ENCODE results near the gene ZMYND8. TPM values are rescaled to one million over a fixed set of nuclear protein-coding genes. Genes with fewer than 3 reads are reported as not detected.

The ZMYND8 gene
- total RNA-seq, 1 experiment from 2014 or later: 50.7 TPM

DNA sequence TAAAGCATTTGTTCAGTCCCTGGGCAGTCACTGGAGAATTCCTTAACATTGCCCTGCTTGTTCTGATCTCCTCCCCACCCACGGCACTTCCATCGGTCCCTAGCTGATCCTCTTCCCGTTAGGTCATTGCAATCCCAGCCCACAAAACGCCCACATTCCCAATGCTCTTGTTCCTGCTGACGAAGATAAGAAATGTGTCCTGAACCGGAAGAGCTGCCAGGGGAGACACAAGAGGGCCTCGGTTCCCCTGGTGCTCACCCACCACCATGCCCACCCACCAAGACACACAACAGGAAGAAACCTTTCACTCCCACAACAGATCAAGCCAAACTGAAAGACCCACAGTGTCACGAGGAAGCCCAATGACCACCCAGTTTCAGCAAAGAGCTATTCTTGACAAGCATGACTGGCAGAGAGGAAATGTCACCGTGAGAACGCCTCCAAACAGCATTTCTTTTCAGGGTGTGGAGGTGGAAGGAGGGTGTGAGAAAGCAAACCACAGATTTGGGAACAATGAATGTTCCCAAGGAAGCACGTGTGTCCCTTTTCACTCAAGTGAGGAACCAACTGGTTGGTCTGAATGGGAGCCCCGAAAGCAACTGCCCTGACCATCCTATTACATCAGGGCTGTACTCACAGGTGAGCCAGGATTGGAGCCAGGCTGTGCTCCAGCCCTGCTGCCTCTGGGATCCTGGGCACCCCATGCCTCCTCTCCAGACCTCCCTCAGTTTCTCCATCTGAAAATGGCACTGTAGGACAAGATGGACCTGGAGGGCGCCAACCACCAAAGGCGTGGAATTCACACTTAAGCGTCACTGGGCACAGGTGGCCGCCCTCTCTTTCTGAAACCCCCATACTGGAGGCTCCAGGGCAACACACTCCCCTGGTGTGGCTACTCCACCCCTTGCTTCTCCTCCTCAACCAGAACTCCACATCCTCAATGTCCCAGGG is 97.5 kb downstream of the ZMYND8 start:
- ChIA-PET CTCF (no interaction called here), POLR2A (no interaction called here)
- TF ChIP-seq SIN3A (IDR thresholded peaks at IDR 0.05; ENCODE audit: borderline replicate concordance, insufficient read depth, low read depth, low read length) (no peak), TCF7L2 (IDR thresholded peaks at IDR 0.05; ENCODE audit: low read depth, low read length) (no peak), POLR2AphosphoS5 (IDR thresholded peaks at IDR 0.05; ENCODE audit: low read depth, low read length) (no peak)
- TF ChIP-seq, protein P1, sequence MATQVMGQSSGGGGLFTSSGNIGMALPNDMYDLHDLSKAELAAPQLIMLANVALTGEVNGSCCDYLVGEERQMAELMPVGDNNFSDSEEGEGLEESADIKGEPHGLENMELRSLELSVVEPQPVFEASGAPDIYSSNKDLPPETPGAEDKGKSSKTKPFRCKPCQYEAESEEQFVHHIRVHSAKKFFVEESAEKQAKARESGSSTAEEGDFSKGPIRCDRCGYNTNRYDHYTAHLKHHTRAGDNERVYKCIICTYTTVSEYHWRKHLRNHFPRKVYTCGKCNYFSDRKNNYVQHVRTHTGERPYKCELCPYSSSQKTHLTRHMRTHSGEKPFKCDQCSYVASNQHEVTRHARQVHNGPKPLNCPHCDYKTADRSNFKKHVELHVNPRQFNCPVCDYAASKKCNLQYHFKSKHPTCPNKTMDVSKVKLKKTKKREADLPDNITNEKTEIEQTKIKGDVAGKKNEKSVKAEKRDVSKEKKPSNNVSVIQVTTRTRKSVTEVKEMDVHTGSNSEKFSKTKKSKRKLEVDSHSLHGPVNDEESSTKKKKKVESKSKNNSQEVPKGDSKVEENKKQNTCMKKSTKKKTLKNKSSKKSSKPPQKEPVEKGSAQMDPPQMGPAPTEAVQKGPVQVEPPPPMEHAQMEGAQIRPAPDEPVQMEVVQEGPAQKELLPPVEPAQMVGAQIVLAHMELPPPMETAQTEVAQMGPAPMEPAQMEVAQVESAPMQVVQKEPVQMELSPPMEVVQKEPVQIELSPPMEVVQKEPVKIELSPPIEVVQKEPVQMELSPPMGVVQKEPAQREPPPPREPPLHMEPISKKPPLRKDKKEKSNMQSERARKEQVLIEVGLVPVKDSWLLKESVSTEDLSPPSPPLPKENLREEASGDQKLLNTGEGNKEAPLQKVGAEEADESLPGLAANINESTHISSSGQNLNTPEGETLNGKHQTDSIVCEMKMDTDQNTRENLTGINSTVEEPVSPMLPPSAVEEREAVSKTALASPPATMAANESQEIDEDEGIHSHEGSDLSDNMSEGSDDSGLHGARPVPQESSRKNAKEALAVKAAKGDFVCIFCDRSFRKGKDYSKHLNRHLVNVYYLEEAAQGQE (IDR thresholded peaks at IDR 0.05; ENCODE audit: insufficient read depth in 1 of 2, low read depth in 2 of 2, low read length in 1 of 2): no peak
- no peak overlapping the region for H3K27ac ChIP-seq (ENCODE audit: low read length)
- H3K27me3 ChIP-seq (ENCODE audit: control insufficient read depth, insufficient read depth, low read length): no peaks in the 10 kb centered on the region
- ATAC-seq: 0 out of 2 replicates have a peak, but pooled peaks have one; percentile 40
- no TSS peak for BruUV-seq (replicated peaks)
- no peak overlapping the region for H3K4me3 ChIP-seq (ENCODE audit: low read depth in 2 of 2, low read length in 2 of 2)
- H3K9me3 ChIP-seq (ENCODE audit: control insufficient read depth, insufficient read depth, low read depth, low read length): no peaks in the 10 kb centered on the region
- in situ Hi-C loops (cut with HindIII; ENCODE audit: low pct_unique_long_range_greater_than_20kb, low sequenced_read_pairs) (no loop called here), intact Hi-C loops (cut with micrococcal nuclease; ENCODE audit: unreplicated experiment) (no loop called here)
- peaks cover 6% of the 10 kb centered on the region; the same call in 1 of the 2 replicates for H3K36me3 ChIP-seq (ENCODE audit: control insufficient read depth, insufficient read depth, low read length)
- DNase-seq (ENCODE audit: low read depth, low spot score): no peak
- 0 out of 2 replicates have a peak, but pooled peaks cover 4% of the 10 kb centered on the region for H3K4me1 ChIP-seq (ENCODE audit: control insufficient read depth, insufficient read depth, low read length)

DNA sequence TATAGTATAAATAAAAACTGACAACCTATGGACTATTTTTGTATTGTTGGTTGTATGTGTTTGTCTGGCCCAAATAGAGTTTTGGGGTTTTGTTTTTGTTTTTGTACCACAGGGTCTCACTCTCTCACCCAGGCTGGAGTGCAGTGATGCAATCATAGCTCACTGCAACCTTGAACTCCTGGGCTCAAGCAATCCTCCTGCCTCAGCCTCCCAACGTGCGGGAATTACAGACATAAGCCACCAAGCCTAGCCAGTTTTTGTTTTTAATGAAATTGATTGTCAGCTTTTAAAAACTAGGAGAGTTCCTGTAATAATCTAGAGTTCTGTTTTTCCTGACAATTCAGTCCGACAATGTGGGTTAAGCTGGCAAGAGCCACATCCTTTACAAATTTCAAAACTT is 98.7 kb downstream of the ZMYND8 start:
- Histone ChIP-seq H3K9me3 (ENCODE audit: control insufficient read depth, insufficient read depth, low read depth, low read length) (no peaks in the 10 kb centered on the region), H3K4me3 (ENCODE audit: low read depth in 2 of 2, low read length in 2 of 2) (no peak overlapping the region), H3K36me3 (ENCODE audit: control insufficient read depth, insufficient read depth, low read length) (peaks cover 7% of the 10 kb centered on the region; the same call in 1 of the 2 replicates), H3K27me3 (ENCODE audit: control insufficient read depth, insufficient read depth, low read length) (no peaks in the 10 kb centered on the region), H3K4me1 (ENCODE audit: control insufficient read depth, insufficient read depth, low read length) (no peaks in the 10 kb centered on the region), H3K27ac (ENCODE audit: low read length) (no peak overlapping the region)
- no peak for DNase-seq (ENCODE audit: low read depth, low spot score)
- POLR2A ChIA-PET: no interaction called here
- no TSS peak for BruUV-seq (replicated peaks)
- ATAC-seq: no peak
- CTCF ChIA-PET: no interaction called here
- TF ChIP-seq, protein P1 (IDR thresholded peaks at IDR 0.05; ENCODE audit: insufficient read depth in 1 of 2, low read depth in 2 of 2, low read length in 1 of 2): no peak
- TF ChIP-seq TCF7L2 (IDR thresholded peaks at IDR 0.05; ENCODE audit: low read depth, low read length): no peak
- no peak for TF ChIP-seq POLR2AphosphoS5 (IDR thresholded peaks at IDR 0.05; ENCODE audit: low read depth, low read length)
- in situ Hi-C loops (cut with HindIII; ENCODE audit: low pct_unique_long_range_greater_than_20kb, low sequenced_read_pairs) (no loop called here), intact Hi-C loops (cut with micrococcal nuclease; ENCODE audit: unreplicated experiment) (no loop called here)

All from Panc1 (cell line).